ENCODE results near the gene OPCML.

DNA sequence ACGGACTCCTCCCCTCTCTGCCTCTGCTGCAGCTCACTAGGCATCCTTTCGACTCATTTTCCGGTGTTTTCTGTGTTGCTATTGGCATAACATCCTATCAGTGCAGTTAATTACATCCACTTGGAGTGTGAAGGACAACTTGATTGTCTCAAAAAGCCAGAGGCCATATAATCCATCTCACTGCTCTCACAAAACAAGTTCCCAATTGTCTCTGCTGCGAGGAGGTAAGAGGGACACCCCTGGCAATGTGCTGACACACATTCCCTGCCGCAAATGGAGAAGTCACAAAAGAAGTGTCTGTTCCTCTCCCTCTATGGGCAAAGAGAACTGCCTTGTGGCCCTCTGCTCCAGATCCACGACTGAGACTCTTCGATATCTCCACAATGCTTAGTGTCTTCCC lies 618.4 kb downstream of the OPCML start:
- TF ChIP-seq, protein P1, sequence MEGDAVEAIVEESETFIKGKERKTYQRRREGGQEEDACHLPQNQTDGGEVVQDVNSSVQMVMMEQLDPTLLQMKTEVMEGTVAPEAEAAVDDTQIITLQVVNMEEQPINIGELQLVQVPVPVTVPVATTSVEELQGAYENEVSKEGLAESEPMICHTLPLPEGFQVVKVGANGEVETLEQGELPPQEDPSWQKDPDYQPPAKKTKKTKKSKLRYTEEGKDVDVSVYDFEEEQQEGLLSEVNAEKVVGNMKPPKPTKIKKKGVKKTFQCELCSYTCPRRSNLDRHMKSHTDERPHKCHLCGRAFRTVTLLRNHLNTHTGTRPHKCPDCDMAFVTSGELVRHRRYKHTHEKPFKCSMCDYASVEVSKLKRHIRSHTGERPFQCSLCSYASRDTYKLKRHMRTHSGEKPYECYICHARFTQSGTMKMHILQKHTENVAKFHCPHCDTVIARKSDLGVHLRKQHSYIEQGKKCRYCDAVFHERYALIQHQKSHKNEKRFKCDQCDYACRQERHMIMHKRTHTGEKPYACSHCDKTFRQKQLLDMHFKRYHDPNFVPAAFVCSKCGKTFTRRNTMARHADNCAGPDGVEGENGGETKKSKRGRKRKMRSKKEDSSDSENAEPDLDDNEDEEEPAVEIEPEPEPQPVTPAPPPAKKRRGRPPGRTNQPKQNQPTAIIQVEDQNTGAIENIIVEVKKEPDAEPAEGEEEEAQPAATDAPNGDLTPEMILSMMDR (conservative IDR thresholded peaks at IDR 0.05; ENCODE audit: low read depth, low read length), result no peak
- TF ChIP-seq EZH2 (IDR thresholded peaks at IDR 0.05; ENCODE audit: borderline replicate concordance, low read depth, low read length, poor library complexity, severe bottlenecking), result no peak

Measured in A673 (cell line).